Neutrophil (primary cell): Measurements from ENCODE around the gene RHO.

ENCODE experiments used
- H3K27ac ChIP-seq: fragments of 200-600 bp; sonication (generic); 2 replicates; pipeline ENCODE4 v1.5.1; 2016; ENCODE audit warnings: mild to moderate bottlenecking, moderate library complexity
- H3K27me3 ChIP-seq: fragments of 200-600 bp; sonication (generic); 2 replicates; pipeline ENCODE4 v1.6.0; 2016; ENCODE audit warnings: mild to moderate bottlenecking
- H3K36me3 ChIP-seq: fragments of 200-600 bp; sonication (generic); 2 replicates; pipeline ENCODE4 v1.5.1; 2017
- H3K4me1 ChIP-seq, 2 experiments: fragments of 200-600 bp in 1 of 2; sonication (generic) in 1 of 2; 1 replicate in 1 of 2; 2 replicates in 1 of 2; pipeline versions ENCODE4 v1.5.1 to v1.6.1; 2013 to 2016; ENCODE audit warnings: low read depth in 1 of 2, low read length in 1 of 2, mild to moderate bottlenecking in 1 of 2, moderate library complexity in 1 of 2; ENCODE audit not compliant: control insufficient read depth in 1 of 2, insufficient read depth in 1 of 2
- H3K4me3 ChIP-seq, 2 experiments: fragments of 200-600 bp in 1 of 2; sonication (generic) in 1 of 2; 1 replicate in 1 of 2; 2 replicates in 1 of 2; pipeline ENCODE4 v1.5.1; 2013 to 2016; ENCODE audit warnings: low read depth in 1 of 2, low read length in 1 of 2, mild to moderate bottlenecking in 1 of 2, moderate library complexity in 1 of 2
- H3K9me3 ChIP-seq: fragments of 200-600 bp; sonication (generic); 2 replicates; pipeline ENCODE4 v1.5.1; 2016
- CTCF ChIP-seq: fragments of 200-600 bp; sonication (generic); IDR thresholded peaks from 2 replicates; pipeline ENCODE4 v1.5.1; 2016; ENCODE audit warnings: antibody characterized with exemption

The RHO gene

GRCh38 chr3:129579991-129580390 lies 51.6 kb downstream of the RHO start:
- Histone ChIP-seq H3K4me3 (no peak overlapping the region), H3K9me3 (no peaks in the 10 kb centered on the region), H3K27me3 (no peaks in the 10 kb centered on the region), H3K4me1 (peaks cover 13 to 24% of the 10 kb centered on the region in 2 experiments), H3K27ac (no peak overlapping the region), H3K36me3 (no peaks in the 10 kb centered on the region)
- TF ChIP-seq CTCF, result no peak

GRCh38 chr3:129581623-129582022 lies 53.2 kb downstream of the RHO start:
- TF ChIP-seq CTCF, result no peak
- H3K27ac ChIP-seq, result no peak overlapping the region
- no peak overlapping the region for H3K4me3 ChIP-seq
- H3K36me3 ChIP-seq, result no peaks in the 10 kb centered on the region
- peaks cover 13 to 22% of the 10 kb centered on the region in 2 experiments for H3K4me1 ChIP-seq
- H3K27me3 ChIP-seq, result no peaks in the 10 kb centered on the region
- no peaks in the 10 kb centered on the region for H3K9me3 ChIP-seq

- Histone ChIP-seq H3K9me3 (no peaks in the 10 kb centered on the region), H3K4me3 (no peak overlapping the region), H3K27ac (no peak overlapping the region), H3K36me3 (no peaks in the 10 kb centered on the region), H3K27me3 (no peaks in the 10 kb centered on the region), H3K4me1 (peaks cover 9 to 10% of the 10 kb centered on the region in 2 experiments)
- TF ChIP-seq CTCF, result no peak
Observed at GRCh38 chr3:129582799-129583198, 54.4 kb downstream of the RHO start.

- TF ChIP-seq CTCF, result no peak
- no peak overlapping the region for H3K4me3 ChIP-seq
- no peaks in the 10 kb centered on the region for H3K9me3 ChIP-seq
- no peak overlapping the region for H3K27ac ChIP-seq
- no peaks in the 10 kb centered on the region for H3K27me3 ChIP-seq
- H3K4me1 ChIP-seq, result peaks cover 4 to 5% of the 10 kb centered on the region in 2 experiments
- H3K36me3 ChIP-seq, result no peaks in the 10 kb centered on the region
Observed at GRCh38 chr3:129583289-129583688, 54.9 kb downstream of the RHO start.

GRCh38 chr3:129584631-129585030 lies 56.2 kb downstream of the RHO start:
- Histone ChIP-seq H3K4me3 (no peak overlapping the region), H3K36me3 (no peaks in the 10 kb centered on the region), H3K4me1 (no peaks in the 10 kb centered on the region), H3K9me3 (no peaks in the 10 kb centered on the region), H3K27ac (no peak overlapping the region), H3K27me3 (no peaks in the 10 kb centered on the region)
- no peak for TF ChIP-seq CTCF
